ENCODE results near the gene BAZ1B.

The BAZ1B gene

DNA sequence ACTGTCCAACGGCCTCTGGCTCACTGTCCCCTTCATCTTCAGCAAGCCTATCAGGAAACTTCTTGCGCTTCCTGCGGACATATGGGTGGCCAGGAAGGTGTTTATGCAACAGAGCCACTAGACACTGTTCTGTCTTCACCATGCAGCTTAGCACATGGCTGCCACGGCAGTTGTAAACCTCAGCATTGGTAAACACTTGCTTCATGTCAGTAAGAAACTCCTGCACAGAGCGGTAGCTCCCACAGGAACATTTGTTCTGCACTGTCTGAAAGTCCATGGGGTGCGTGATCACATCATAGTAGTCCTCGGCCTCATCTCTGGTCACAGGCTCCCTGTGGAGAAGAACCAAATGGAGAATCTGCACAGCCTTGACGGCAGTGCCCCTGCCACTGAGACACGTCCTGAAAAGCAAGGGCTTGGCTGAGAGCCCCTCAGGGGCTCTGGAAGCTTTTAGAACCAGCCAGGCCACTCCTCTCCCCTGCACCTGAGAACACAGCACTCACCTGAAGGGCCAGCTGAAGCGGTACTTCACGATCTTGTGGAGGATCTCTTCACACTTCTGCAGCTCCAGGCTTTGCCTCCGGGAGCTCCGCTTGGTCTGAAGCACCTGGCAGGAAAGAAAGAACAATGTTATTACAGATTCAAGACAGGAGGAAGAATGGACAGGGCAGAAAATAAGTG lies 79.7 kb downstream of the BAZ1B start:
- DNase-seq (ENCODE audit: insufficient read length, low spot score) = no peak
- FAIRE-seq = no peak
- TF ChIP-seq, protein P1, sequence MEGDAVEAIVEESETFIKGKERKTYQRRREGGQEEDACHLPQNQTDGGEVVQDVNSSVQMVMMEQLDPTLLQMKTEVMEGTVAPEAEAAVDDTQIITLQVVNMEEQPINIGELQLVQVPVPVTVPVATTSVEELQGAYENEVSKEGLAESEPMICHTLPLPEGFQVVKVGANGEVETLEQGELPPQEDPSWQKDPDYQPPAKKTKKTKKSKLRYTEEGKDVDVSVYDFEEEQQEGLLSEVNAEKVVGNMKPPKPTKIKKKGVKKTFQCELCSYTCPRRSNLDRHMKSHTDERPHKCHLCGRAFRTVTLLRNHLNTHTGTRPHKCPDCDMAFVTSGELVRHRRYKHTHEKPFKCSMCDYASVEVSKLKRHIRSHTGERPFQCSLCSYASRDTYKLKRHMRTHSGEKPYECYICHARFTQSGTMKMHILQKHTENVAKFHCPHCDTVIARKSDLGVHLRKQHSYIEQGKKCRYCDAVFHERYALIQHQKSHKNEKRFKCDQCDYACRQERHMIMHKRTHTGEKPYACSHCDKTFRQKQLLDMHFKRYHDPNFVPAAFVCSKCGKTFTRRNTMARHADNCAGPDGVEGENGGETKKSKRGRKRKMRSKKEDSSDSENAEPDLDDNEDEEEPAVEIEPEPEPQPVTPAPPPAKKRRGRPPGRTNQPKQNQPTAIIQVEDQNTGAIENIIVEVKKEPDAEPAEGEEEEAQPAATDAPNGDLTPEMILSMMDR (IDR thresholded peaks at IDR 0.05; ENCODE audit: insufficient read depth, missing control alignments) = no peak

GRCh38 chr7:73439410-73439704 lies 82.7 kb downstream of the BAZ1B start:
- TF ChIP-seq, protein P1 (IDR thresholded peaks at IDR 0.05; ENCODE audit: insufficient read depth, missing control alignments) = no peak
- no peak for DNase-seq (ENCODE audit: insufficient read length, low spot score)
- no peak for FAIRE-seq

- no peak for FAIRE-seq
- TF ChIP-seq, protein P1 (IDR thresholded peaks at IDR 0.05; ENCODE audit: insufficient read depth, missing control alignments) = no peak
- no peak for DNase-seq (ENCODE audit: insufficient read length, low spot score)
Observed at GRCh38 chr7:73438547-73439409, 83.3 kb downstream of the BAZ1B start.

GRCh38 chr7:73437621-73438416 lies 84.3 kb downstream of the BAZ1B start:
- FAIRE-seq = no peak
- DNase-seq (ENCODE audit: insufficient read length, low spot score) = no peak
- TF ChIP-seq, protein P1 (IDR thresholded peaks at IDR 0.05; ENCODE audit: insufficient read depth, missing control alignments) = no peak

DNA sequence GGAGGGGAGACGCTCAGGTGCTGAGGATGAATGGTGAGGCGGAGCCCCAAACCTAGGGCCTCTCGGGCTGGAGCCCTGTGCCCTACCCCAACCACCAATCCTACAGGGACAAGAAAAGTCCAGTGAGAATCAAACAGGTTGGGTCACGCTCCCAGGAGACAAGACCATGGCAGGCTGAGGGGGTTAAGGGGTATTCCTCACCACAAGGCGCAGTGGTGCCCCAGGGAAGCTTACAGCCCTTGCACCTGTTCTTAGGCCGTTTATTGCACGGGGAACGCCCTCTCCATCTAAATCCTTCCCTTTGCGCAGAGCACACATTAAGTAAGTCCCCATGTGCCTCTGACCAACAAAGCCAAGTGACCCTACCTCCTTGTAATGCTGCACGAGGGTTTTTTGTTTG lies 85.0 kb downstream of the BAZ1B start:
- no peak for DNase-seq (ENCODE audit: insufficient read length, low spot score)
- TF ChIP-seq, protein P1 (IDR thresholded peaks at IDR 0.05; ENCODE audit: insufficient read depth, missing control alignments) = no peak

DNA sequence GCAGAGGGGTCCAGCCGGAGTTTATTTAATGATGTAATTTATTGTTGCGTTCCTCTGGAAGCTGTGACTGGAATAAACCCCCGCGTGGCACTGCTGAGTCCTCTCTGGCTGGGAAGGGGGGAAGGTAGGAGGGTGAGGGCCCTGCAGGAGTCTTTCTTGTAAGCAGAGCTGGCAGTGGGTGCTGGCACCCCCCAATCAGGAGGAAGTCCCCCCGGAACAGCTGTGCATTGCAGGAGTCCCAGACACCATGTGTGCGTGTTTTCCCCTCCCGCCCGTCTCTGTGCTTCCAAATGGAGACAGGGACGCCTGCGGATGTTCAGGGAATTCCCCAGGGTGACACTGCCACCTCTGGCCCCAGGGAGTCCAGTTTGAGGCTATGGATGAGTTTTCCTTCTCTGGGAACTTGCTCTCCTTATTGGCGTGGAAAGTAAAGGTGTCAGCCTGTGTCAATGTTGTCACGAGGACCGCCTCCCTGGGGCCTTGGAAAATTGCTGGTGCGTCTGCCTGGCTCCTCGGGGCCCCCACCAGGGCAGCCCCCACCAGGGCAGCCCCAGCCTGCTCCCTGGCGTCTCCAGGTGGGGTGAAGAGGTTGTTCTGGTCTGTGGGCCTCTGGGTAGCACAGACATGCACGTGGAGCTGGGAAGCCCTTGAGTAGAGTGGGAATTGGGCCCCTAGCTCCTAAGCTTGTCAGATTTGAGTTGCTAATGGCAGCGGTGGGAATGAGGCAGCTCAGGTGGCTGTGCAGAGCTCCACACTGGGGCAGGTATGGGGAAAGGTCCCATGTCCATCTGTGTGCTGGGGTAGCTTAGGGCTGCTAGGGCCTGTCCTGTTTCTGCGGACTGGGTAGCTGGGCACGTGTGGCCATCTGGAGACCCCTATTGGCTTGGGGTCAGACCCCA lies 85.8 kb downstream of the BAZ1B start:
- TF ChIP-seq, protein P1 (IDR thresholded peaks at IDR 0.05; ENCODE audit: insufficient read depth, missing control alignments) = no peak
- FAIRE-seq (no peak), DNase-seq (ENCODE audit: insufficient read length, low spot score) (no peak)

More for the DNA sequence above, 85.0 kb downstream of the BAZ1B start:
- FAIRE-seq = no peak

Measured in D721Med (cell line).